ENCODE results near the gene NF1.
A peak's percentile ranks its signal among the peaks of the same experiment; 100 is the strongest.
"Not testable (repeated sequence)": the region's sequence is repeated elsewhere in the genome, so short reads cannot be mapped to it uniquely, and the experiment has no call there.

Gene NF1

GRCh38 chr17:31355935-31356334 is 261.2 kb downstream of the NF1 start:
- no peak for DNase-seq

- DNase-seq: no peak
Measured at GRCh38 chr17:31357091-31357490, 262.3 kb downstream of the NF1 start.

DNA sequence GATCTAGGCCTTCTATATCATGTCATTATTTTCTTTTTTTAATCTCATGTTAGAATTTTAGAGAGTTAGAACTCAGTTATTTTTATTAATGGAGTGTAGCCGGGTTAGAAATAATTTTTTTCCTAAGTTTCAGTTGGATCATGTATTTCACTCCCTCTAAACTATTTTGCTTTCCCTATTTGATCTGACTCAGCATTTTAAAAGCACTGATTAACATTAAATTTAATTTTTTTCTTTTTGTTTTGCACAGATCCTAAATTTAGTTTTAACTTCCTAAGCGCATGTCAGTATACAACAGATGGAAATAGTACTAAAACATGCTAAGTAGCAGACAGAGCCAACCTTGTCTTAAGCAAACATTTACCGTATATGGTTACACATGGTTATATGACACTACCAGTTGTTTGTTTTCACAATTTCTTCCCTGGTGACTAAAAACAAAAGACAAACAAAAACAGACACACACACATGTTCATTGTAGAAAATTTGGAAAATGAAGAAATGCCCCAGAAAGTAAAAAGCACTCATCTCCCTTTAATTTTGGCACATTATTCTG is 263.1 kb downstream of the NF1 start:
- DNase-seq: peak; percentile 7

GRCh38 chr17:31364012-31364411 is 269.2 kb downstream of the NF1 start:
- DNase-seq: no peak

GRCh38 chr17:31366088-31366487 is 271.3 kb downstream of the NF1 start:
- DNase-seq: no peak

- DNase-seq: no peak
Measured at GRCh38 chr17:31369266-31369665, 274.5 kb downstream of the NF1 start.

DNA sequence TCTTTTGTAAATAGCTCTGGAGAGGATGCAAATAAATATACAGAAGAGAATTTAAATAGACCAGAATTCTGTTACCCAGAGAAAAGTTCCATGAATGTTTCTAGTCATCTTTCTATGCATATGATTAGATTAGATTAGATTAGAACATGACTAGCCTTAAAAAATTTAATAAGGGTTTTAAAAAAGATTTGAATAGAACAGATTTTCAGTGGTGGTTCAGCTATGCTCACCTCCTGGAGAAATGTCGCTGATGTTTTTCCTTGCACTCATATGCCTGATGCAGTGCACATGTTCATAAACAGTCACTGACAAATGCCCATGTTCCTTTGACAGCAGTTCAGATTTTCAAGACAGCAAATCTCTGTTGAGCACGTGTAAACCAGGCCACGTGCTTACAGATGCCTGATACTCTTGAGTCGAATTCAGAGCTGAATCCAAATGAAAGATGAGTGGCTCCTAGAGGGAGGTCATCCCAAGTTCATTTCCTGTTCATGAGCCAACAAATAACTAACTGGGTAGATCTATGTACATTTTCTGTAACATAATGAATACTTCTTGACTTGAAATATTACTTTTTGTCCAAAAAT is 276.8 kb downstream of the NF1 start:
- peak; percentile 55 for DNase-seq

DNA sequence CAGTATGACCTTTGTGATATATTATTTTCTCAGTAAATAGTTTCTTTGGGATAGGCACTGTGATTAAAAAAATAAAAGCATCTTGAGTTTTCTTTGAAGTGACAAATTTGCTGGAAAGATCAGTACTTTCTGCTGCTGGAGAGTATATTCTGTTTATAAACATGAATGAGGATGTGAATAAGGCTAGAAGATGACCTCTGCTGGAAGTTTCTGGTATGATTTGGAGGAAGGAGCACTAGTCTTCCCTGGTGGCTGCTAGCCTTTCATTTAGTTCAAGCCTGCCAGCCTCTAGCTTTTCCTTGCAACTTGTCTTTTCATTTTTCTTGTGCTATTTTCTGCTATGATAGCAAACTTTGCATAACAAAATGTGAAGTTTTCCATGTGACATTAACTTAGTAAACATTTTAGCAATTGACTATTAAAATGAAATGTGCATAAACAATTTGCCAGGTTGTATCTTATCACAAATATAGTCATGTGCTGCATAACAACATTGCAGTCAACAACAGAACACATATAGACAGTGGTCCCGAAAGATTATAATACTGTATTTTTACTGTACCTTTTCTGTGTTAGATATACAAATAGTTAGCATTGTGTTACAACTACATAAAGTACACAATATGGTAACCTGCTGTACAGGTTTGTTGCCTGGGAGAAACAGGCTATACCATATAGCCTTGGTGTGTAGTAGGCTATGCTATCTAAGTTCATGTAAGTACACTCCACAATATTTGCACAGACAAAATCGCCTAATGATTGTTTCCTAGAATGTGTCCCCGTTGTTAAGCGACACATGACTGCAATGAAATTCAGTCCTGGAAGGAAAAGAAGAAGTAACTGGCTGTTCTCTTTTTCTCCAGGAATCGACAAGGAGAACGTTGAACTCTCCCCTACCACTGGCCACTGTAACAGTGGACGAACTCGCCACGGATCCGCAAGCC is 278.6 kb downstream of the NF1 start:
- peak; percentile 56 for DNase-seq

DNA sequence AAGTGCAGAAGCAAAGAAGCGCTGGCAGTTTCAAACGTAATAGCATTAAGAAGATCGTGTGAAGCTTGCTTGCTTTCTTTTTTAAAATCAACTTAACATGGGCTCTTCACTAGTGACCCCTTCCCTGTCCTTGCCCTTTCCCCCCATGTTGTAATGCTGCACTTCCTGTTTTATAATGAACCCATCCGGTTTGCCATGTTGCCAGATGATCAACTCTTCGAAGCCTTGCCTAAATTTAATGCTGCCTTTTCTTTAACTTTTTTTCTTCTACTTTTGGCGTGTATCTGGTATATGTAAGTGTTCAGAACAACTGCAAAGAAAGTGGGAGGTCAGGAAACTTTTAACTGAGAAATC is 279.3 kb downstream of the NF1 start:
- no peak for DNase-seq

DNA sequence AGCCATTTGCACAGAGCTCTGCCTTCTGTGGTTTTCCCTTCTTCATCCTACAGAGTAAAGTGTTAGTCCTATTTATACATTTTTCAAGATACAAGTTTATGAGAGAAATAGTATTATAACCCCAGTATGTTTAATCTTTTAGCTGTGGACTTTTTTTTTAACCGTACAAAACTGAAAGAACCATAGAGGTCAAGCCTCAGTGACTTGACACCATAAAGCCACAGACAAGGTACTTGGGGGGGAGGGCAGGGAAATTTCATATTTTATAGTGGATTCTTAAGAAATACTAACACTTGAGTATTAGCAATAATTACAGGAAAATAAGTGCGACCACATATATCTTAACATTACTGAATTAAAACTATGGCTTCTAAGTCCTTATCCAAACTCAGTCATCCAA is 279.7 kb downstream of the NF1 start:
- DNase-seq: no peak

DNA sequence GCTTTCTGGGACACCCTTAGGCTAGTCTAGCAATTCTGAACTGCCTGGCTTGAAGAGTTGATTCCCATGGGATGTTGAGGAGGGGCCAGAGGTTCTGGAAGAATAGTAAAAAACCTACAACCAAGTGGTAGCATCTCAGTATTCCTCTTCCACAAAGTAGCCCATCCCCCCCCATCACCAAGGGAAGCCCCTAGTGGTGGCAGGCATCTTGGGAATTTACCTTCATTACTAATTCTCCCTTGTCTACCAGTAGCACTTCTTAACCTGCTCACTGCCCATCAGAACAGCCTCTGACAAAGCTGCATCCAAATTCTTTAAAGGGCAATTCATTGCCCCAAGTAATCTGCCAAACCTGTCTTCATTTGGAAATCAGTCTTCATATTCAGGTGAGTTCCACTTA is 283.9 kb downstream of the NF1 start:
- DNase-seq: no peak

GRCh38 chr17:31379597-31380205 is 284.9 kb downstream of the NF1 start:
- DNase-seq: no peak

DNA sequence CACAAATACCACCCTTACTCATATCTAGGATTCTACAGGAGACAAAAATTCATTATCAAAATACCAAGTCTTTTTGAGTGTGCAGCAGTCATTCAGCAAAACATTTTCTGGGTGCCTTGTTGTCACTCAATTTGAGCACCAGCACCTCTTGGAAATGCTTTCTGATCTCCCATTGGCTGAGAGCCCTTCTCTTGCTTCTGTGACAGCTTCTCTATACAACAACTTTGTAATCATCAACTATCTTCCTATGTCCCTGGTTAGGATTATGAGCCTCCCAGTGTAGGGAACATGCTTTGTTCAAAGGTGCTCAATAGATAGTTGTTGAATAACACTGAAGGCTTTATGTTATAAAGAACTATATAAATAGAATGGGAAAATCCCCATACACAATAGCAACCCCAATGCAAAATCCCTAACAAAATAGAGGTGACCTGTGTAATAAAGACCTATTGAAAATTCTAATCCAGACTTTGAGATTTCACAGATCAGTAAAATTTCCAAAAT is 286.4 kb downstream of the NF1 start:
- no peak for DNase-seq

DNA sequence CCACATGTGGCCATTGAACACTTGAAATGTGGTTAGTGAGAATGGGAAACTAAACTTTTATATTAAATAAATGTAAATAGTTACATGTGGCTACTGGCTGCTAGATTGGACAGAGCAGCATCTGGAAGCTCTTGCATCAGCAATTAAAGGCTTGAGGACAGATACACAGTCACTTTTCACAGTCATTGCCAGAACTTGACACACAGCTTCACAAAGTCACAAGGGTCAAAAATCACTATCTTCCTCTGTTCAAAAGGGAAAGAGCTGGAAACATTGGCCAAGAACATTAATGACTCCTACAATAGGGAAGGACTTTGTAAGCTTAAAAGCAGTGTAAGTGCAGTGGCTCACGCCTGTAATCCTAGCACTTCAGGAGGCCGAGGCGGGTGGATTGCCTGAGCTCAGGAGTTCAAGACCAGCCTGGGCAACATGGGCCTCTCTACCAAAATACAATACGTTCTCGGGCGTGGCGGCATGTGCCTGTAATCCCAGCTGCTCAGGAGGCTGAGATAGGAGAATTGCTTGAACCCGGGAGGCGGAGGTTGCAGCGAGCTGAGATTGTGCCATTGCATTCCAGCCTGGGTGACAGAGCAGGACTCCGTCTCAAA is 288.0 kb downstream of the NF1 start:
- DNase-seq: not testable (repeated sequence)

GRCh38 chr17:31383488-31383887 is 288.7 kb downstream of the NF1 start:
- not testable (repeated sequence) for DNase-seq

DNA sequence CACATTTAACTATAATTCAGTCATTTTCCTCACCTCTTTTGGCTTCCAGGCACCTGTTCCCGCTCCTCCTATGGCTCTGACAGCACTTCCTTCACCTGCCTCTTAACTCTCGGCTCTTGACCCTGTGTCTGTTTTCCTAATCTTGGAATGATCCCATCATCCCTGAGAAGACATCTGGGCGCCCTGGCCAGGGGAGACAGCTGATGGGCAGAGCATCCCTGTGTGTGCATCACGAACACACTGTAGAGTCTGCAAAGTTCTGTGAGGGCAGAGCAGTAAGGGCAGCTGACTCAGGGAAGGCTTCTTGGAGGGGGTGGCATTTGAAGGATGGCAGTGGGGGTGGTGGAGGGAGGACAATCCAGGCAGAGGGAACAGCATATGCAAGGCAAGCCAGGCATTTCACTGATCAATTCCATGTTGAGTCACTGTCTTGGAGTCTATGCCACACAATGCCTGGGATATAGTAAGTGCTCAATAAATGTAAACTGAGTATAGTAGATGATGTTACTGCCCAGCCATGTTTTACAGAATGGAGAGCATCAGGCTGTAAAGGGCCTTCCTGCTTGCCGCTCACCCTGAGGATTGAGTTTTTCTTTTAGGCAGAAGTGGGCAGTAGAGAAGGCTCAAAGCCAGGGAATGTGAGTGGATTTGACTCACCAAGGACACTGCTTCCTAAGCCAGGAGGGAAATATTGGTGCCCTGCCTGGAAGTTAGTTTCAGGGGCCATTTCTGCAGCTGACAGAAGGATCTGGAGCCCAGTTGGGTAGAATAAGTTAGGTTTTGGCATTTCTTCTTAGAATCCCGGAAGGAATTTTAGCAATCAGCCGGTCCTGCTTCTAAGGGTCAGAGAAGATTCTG is 290.9 kb downstream of the NF1 start:
- no peak for DNase-seq

DNA sequence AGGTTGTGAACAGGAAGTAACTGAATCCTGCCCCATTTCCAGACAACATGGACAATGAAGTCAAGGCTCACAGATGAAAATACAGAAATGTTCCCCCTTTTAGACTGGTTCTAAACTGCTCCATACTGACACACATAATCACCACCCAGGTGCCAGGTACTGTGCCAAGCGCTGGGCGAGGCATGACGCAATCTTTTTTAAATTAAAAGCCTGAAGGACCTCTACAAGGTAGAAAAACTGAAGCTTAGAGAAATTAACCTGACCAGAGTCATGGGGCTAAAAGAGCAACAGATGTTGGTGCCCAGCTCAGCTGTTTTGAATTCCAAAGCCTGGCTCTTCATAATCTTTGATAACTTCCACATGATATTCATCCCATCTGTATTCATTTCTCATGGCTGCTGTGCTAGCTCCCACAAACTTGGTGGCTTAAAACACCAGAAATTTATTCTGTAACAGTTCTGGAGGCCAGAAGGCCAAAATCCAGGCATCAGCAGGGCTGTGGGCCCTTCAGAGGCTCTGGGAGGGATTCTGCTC is 291.8 kb downstream of the NF1 start:
- DNase-seq: no peak

DNA sequence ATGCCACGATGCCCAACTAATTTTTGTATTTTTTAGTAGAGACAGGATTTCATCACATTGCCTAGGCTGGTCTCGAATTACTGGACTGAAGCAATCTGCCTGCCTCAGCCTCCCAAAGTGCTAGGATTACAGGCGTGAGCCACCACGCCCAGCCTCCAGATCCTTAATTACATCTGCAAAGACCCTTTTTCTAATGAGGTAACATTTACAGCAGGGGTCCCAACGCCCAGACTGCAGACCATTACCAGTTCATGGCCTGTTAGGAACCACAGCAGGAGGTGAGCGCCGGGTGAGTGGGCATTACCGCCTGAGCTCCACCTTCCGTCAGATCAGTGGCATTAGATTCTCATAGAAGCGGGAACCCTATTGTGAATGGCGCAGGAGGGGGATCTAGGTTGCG is 292.7 kb downstream of the NF1 start:
- DNase-seq: no peak

- DNase-seq: no peak
Measured at GRCh38 chr17:31388351-31388750, 293.6 kb downstream of the NF1 start.

DNA sequence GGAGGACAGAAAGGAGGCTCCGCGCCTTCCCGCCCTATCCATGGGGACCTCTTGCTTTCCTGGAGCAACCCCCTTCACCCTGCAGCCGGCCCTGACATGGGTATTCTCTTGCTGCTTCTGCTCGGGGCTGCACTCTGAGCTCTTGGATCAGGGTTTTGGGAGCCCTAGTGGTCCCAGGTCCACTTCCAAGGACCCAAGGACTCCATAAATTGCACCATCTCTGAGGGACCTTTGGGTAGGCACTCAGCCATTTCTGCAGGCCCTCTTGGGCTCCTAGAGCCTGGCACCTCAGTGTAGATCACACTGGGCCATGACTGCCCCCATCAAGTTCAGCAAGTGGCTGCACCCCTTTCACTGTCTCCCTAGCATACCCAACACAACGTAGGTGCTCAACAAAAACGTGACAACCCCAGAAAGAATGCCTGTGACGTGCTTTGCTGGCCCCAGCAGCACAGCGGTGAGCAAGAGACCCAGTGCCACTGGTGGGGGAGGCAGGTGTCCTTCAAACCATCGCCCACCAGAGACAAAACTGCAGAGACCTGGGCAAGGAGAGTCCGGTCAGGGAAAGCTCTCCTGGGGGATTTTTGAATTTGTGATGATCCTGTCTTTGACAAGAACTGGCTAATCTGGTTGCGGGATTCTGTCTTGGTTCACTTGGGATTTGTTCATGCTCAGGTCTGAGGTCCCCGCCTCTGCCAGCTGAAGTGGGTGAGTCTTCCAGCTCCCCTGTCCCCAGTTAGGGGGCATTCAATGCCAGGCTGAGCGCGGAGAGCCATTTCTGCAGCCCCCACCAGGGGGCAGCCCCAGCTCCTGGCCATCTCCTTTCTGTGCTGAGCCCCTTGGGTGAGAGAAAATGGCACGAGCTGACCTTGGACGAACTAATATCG is 294.2 kb downstream of the NF1 start:
- no peak for DNase-seq
